GF-D8 (cell line): Measurements from ENCODE around the gene PRKAB1.
"Not testable (repeated sequence)": the region's sequence is repeated elsewhere in the genome, so short reads cannot be mapped to it uniquely, and the experiment has no call there.

Experiments
- DNase-seq: peaks from one replicate; lab custom pipeline; 2025; lab: John Stamatoyannopoulos, UW

The PRKAB1 gene

DNA sequence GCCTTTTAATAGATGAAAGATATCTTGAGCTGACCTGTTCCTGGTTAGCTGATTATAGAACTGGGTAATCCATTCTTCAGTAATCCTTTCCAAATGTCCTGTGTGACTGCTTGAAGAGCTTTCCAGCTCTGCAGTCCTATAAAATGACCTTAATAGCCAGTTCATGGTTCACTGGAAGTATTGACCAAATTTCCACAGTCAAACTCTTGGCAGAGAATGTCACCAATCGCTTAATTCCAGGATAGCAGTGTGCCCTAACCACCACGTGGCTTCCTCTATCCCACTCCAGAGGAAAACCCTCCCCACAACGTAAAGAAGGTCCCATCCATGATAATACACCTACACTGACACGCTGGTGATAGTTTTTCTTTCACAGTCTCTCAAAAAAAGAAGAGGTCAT is 17.4 kb downstream of the PRKAB1 start:
- no peak for DNase-seq

DNA sequence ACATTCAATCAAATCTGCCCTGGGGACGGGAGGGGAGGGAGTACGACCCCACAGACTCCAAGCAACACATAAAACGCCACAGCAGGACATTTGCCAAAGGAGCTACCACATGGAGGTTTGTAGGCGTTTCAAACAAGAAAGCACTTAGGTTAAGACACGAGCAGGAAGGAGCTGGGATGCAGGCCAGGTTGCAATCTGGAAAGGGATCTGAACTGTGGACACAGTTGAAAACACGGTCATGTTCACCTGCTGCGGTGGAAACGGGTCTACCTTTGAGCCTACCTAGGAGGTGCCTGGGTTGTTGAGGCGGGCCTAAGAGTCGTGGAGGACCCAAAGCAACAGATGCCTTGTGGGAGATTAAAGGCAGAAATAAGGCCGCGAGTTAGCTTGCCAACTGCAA is 18.4 kb downstream of the PRKAB1 start:
- DNase-seq = no peak

DNA sequence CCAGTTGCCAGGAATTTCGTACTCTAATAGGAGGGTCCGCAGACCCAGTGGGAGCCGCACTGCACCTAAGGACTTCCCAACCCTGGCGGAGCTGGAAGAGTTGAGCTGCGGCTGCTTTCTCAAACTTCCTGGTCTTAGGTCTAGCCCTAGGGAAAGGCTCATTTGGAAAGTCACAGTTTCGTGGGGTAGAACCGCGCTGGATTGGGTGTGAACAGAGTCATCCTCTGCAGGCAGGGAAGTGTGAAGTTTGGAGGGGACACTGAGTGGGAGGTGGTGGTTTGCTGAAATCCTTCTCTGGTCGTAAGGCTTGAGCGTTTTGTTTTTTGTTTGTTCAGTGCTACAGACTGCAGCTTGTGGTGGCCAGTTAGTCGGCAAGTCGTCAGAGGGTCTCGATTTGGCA is 18.8 kb downstream of the PRKAB1 start:
- no peak for DNase-seq

DNA sequence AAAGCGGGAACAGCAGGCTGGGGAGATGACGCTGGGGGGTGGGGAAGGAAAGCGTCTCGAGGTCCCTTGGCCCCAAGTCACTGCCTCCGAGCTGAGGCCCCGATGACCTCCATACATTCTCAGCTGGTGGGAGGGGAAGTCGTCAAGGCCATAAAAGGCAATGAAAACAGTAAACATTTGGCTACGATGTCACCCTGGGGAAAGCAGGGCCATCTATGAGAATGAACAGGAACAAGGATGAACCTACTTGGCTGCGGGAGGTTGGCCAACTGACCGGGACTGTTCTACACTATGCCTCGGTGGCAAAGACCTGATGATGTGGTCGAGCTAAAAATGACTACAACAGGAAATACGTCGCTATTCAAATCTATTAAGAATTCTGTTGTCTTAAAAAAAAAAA is 19.5 kb downstream of the PRKAB1 start:
- DNase-seq = no peak

DNA sequence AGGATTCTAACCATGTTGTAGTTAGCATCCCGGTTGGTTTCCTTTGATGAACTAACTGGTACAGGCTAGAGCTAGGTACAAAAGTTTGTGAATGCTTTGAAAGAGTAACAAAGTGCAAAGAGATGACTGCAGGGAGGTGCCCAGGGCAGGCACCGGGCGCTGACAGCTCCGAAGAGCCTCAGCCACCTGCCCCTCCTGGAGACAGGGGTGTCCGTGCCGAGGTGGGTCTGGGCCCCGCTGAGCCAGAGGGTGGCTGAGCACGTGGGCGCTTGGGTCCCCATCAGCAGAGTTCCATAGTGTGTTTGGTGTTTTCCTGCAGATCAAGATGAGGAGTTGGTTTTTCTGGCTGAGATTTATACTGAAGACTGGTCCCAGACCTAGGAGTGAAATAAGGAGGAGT is 19.9 kb downstream of the PRKAB1 start:
- DNase-seq = no peak

DNA sequence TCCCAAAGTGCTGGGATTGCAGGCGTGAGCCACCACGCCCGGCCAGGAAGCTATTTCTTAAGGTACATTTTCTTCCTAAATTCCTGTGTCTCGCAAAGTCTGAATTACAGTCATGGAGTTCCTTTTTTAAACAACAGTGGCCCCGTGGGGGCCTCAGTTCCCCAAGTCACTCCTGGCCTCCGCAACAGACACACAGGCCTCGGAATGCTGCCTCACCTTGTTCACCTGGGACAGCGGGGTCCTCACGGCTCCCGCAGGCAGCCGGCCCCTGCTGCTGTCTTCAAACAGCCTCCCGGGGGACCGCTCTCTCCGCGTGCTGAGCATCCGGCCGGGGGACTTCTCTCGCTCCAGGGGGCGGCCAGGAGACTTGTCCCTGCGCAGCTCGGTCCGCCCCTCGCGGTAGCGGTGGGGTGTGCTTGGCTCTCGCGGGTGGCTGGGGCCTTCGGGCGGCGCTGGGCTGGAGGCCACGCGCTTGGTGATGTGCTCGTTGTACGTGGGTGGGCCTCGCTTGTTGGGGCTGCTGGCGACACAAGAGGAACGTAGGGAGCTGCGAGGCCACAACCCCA is 22.1 kb downstream of the PRKAB1 start:
- no peak for DNase-seq

DNA sequence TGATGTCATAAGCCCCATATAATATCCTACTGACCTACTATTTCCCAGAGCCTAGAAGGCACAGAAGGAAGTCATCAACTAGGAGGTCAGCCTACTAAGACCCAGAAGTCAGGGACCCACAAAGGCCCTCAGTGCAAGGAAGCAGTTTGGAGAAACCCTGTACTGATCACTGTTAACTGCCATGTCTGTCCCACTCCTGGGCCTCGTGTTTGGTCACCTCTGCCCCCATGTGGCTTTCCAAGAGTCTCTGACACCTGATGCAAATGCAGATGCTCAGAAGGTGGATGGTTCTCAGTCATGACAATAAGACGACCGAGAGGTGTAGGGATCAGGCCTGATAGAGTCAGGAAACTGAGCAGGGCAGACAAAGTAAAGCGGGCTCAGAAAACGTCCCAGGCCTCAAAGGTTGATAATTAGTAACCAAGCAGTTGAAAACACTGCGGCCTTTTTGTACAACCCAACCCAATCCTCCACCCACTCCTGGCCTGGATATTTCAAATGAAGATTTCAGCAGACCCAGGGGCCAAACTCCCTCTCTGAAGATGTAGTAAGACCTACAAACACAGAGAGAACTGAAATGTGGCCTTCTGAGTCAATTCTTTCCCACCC is 23.4 kb downstream of the PRKAB1 start:
- no peak for DNase-seq

DNA sequence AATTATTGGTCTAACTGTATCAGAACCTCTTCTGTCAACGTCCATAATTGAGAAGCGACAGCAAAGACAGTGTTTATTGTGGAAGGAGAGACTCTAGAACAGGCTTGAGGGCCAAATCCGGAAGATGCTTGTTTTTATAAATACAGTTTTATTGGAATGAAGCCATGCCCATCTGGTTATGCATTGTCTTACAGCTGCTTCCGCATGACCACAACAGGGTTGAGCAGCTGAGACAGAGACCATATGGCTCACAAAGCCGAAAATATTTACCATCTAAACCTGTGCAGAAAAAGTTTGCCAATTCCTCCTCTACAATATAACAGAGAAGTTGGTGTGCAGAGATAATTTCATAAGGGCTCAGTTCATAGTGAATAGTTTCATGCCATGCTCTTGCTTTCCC is 24.5 kb downstream of the PRKAB1 start:
- no peak for DNase-seq

DNA sequence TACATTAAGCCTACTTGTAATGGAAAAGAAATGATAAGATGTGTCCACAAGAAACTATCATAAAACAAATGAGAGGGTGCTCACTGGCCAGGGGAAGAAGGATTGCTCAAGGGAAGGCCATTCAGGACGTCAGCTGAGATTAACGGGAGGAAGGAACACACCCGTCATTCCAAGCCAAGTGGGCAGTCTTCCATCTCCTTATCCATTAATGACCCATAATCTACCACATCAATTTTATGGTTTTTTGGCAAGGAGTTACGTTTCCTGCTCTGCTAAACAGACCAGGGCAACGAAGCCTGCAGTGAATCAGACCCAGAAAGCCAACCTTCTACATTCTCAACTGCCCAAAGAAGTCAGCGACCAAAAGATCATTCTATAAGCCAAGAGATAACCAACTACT is 25.1 kb downstream of the PRKAB1 start:
- no peak for DNase-seq

DNA sequence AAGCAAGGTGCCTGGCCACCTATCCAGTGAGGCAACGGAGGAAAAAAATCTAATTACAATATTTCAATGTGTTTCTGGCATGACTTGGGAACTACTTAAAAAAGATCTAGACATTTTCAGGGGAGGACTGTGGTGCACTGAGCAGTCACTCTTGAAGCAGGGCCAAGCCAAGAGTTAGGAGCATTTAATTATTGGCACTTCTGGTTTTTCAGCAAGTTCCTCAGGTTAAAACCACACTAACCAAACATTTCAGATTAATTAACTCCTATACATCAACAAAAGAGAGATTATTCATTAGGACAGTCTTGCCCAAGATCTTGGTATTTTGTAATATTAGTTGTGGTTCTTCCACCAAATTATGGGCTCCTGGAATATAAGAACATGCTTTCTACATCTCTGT is 25.6 kb downstream of the PRKAB1 start:
- no peak for DNase-seq

DNA sequence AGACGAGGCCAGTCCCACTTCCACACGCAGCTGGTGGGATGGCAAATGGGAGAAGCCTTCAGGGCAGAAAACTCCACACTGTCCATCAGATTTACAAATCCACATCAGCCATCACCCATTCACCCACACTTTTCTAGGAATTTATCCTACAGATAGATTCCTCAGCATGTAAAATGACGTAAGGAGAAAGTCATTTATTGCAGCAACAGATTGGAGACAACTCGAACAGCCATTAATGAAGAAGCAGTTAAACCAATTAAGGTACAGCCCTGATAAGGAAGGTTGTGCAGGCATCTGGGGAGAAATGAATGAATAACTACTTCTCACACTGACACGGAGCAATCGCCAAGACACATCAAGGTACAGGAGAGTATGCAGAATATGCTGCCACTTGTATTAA is 26.2 kb downstream of the PRKAB1 start:
- DNase-seq = no peak

DNA sequence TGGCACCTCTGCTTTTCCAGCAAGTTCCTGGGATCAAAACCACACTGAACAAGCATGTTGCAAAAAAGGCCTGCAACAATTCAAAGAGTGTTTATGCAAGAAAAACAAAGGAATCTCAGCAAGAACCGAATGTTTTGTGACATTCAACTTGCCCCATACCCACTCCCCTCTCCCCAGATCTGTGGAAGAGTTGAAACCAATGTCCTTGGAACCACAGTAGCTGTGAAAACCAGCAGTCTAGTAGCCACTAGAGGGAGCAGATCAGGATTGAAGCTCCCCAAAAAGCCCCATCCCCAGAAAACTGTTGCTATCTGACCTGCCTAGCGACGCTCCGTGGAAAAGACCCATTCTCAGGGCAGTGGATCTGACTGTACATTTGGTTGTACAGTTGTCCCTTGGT is 27.1 kb downstream of the PRKAB1 start:
- no peak for DNase-seq

DNA sequence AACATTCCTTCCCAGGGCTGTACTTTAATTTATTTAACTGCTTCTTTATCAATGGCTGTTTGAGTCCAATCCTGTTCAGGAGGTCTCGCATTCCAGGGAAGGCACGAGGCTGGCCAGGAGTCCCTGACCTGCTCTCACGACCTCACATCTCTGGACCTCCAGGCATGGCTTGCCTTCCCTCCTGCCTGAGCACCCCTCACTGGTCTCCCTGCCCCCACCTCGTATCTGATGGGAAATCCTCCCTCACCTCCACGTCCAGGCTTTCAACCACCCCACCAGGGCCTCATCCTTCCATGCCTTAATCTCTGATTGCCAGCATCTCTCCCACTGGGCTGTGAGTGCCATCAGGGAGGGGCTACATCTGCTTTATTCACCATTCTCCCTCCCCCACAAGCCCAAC is 29.0 kb downstream of the PRKAB1 start:
- DNase-seq = no peak

DNA sequence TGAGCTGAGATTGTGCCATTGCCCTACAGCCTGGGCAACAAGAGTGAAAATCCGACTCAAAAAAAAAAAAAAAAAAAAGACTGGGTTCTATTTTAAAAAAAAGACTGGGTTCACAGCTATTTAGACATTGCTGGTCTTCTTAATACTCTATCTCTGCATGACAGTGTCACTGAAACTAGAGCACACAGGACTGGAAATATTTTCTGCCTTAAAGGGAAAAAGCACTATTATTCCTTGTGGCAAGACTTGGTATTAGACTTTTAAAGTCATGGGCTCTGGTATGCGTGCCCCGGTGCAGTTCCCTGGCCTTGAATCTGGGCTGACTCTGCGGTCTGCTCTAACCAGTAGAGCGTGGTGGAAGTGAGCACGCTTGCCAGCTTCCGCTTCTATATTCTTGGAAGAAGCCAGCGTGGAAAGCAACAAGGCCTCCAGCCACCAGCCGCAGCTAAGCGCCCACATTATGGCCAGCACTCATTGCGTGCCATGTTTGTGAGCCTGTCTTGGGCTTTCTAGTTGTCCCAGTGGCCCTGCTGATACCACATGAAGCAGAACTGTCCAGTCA is 31.3 kb downstream of the PRKAB1 start:
- DNase-seq = no peak

DNA sequence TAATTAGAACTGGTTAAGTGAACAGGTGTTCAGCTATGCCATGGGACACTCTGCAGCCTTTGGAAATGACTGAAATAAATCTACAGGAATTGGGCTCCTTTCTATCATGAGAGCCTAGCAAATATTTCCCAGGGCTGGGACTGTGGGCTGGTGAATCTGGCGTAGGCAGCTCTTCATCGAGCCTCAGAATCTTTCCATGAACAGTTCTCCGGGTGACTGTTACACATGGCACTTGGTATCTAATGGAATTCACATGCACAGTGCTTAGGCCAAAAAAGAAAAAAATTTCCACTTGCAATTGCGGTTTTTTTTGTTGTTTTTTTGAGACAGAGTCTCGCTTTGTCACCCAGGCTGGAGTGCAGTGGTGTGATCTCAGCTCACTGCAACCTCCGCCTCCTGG is 32.1 kb downstream of the PRKAB1 start:
- DNase-seq = no peak

DNA sequence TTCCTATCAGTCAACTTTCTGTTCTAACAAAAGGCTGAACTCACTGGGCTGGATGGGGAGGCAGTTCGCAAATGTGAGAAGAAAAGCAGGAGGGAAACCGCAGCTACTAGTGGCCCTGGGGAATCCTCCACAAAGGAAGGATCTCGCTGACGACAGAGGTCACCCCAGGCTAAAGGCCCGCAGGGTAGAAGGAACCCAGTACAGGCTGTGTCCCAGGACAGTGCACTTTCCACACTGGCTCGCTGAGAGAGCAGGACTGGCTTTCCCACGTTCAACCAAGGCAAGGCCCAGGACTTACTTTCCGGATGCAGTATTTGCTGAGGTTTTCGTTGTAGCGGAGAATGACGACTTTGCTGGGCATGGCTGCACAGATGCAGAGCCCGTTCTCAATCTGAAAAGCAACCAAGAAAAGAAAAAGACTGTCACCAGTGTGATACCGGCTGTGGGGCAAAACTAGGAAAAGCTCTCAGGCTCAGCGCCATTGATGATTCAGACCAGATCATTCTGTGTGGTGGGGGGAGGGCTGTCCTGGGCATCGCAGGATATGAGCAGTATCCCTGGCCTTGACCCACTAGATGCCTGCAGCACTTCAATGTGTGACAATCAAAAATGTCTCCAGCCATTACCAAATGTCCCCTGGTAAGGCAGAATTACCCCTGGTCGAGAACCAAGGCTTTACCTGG is 36.3 kb downstream of the PRKAB1 start:
- DNase-seq = no peak

DNA sequence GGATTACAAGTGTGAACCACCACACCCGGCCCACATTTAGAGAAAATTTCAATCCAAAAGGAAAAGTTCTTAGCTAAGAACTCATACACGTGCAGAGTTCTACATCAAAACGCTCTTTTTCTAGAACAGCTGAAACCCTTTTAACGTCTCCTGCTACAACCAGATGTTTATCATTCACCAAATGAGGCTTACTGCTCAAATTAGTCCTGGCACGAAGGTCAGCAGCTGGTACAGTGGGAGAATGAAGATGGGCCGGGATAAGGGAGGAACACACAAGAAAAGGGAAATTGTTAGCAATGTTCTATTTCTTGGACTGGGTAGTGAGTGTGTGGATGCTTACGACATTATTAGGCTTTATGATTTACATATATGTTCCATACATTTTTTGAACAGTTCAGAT is 37.2 kb downstream of the PRKAB1 start:
- no peak for DNase-seq

DNA sequence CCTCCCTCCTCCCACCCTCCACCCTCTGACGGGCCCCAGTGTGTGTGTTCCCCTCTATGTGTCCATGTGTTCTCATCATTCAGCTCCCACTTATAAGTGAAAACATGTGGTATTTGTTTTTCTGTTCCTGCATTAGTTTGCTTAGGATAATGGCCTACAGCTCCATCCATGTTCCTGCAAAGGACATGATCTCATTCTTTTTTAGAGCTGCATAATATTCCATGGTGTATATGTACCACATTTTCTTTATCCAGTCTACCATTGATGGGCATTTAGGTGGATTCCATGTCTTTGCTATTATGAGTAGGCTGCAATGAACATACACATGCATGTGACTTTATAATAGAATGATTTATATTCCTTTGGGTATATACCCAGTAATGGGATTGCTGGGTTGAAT is 38.5 kb downstream of the PRKAB1 start:
- not testable (repeated sequence) for DNase-seq

DNA sequence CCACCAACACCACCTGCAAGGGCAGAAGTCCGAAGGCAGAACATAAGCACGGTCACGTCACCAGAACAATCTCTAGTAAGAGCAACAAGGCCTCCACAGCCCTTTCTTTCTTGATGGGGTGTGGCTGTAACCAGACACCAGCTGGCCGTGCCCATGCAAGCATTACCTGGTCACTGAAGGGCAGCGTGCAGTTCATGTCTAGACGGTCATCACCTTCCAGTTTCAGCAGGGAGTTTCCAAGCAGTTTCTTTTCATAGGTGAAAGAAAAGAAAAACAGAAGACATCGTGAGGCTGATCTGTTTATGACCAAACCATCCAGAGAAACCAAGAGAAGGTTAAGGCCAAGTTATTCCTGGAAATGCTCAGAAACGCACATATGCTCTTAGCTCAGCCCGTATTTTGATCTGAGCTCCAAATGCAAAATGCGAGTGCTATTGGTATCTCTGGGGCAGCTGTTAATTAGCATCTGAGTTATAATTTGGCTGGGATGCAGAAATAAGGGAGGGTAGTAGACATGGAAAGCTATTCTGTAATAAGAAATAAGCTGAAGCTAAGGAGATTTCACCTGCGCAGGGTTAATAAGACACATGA is 42.5 kb downstream of the PRKAB1 start:
- DNase-seq = no peak

DNA sequence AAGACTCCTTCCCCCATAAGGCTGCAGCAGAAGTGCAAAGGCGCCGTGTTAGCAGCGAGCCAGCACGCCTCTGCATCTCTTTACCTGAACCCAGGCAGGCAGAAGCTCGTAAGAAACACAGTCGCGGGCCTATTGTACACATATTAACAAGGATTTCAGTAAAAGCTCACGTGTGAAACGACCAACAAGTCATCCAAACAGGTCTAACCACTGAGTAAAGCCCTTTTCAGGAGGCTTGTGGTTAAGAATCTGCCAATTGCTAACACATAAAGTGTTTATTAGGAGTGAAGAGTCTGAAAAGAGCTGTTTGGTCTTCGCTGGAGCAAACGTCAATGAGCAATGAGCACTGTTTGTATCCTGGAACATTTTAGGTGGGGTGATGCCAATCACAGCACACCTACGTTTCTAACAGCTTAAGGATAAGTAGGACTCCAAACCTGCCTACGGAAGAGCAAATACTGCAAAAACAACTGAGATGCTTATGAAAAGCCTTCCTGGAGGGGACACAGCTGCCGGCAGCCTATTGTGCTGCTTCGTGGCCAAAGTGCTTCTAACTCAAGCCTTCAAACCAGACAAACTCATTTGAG is 43.1 kb downstream of the PRKAB1 start:
- no peak for DNase-seq

DNA sequence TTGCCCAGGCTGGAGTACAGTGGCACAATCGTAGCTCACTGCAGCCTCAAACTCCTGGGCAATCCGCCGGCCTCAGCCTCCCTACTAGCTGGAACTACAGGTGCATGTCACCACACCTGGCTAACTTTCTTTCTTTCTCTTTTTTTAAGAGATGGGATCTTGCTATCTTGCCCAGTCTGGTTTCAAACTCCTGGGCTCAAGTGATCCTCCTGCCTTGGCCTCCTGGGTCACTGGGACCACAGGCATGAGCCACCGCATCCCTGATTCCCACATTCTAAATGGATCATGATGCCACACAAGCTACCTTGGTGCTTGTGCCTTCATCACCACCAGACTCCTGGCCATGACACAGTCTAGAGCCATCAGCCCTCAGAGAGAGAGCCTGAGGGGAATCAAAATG is 43.8 kb downstream of the PRKAB1 start:
- no peak for DNase-seq

DNA sequence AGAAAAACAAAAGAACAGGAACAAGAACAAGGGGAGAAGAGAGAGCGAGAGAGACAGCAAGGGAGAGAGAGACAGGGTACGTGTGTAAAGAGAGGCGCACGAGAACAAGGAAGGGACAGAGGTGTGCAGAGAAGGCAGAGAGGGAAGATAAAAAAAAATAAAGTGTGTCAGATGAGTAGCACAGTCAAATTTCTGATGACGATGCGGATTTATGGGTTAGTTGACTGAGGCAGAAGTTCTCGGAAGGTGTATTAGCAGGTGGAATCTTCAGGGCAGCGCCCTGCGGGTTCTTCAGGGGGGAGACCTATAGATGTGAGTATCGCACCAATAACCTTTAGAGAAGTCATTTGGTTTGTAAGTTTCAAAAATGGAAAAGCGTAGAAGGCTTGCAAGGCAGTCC is 44.8 kb downstream of the PRKAB1 start:
- no peak for DNase-seq

DNA sequence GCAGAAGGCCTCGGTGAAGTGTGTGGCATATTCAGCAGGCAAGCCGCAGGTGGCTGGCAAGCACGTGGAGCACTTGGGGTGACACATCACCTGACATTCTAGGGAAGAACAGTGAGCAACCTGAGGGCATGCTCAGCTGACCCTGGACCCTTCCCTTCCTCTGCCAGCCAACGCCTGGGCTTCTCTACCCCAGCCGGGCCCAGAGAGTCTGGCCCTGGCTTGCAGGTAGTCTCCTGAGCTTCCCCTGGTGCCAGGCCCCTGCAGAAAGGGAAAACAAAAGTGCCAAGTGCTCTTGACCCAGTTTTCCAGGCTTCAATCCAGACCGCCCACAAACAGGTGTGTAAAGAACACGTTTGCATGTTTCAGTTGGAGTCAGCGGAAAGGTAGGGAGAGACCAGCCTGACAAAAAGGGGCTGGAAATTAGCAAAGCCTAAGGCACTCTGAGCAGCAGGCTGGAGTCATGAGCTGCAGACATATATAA is 45.7 kb downstream of the PRKAB1 start:
- DNase-seq = no peak
